K562 (cell line): ENCODE data around the gene SLC39A7. TPM values are rescaled to one million over a fixed set of nuclear protein-coding genes. Genes with fewer than 3 reads are reported as not detected.

Experiments used
- ATAC-seq: fragments of 200-7000 bp; cut with Tn5 transposase; 3 replicates; pipeline ENCODE4 v1.9.1; 2020; ENCODE audit warnings: moderate library complexity
- BruUV-seq: library from RNA; stranded (reverse); fragments of 400-500 nt; replicated peaks from 2 replicates; lab custom pipeline; 2021; lab: Mats Ljungman, UMichigan
- CTCF ChIA-PET: fragments of 300-600 bp; formaldehyde crosslinking; extraction: SDS; loops from one replicate; lab custom pipeline; 2021; ENCODE audit warnings: low intra/inter-chr PET ratio; lab: Yijun Ruan, JAX
- POLR2A ChIA-PET: fragments of 300-600, 350-650 bp; sonication (Branson Sonifier 250); formaldehyde crosslinking; extraction: SDS; loops from one replicate; lab custom pipeline; 2021; ENCODE audit warnings: antibody characterized with exemption, inconsistent platforms; lab: Yijun Ruan, JAX
- DNase-seq, 4 experiments: peaks; one replicate each; pipeline versions ENCODE4 v3.0.0 to v3.0.0-alpha.2; 2011 to 2018; ENCODE audit warnings: low spot score in 3 of 4, mixed read lengths in 3 of 4; ENCODE audit errors: extremely low read depth in 1 of 4
- FAIRE-seq: peaks from 2 replicates; lab custom pipeline; 2011; peaks lifted over from hg19 to GRCh38; lab: Jason Lieb, UNC
- H2AFZ ChIP-seq: 2 replicates; pipeline ENCODE4 v1.6.0; 2011; ENCODE audit warnings: low read depth, low read length, control low read depth, inconsistent platforms
- H3K27ac ChIP-seq: fragments of 200-600 bp; 3 replicates; pipeline ENCODE4 v1.8.0; 2011; ENCODE audit warnings: low read depth, mild to moderate bottlenecking, control low read depth, inconsistent platforms, low read length, moderate library complexity, mixed read lengths; ENCODE audit errors: extremely low read depth
- H3K27me3 ChIP-seq, 2 experiments: fragments of 300-600 bp in 1 of 2; 2 replicates in 1 of 2; 3 replicates in 1 of 2; pipeline versions ENCODE4 v1.6.0 to v1.8.0; 2011; ENCODE audit warnings: inconsistent platforms in 2 of 2, low read length in 2 of 2, mild to moderate bottlenecking in 1 of 2, mixed read lengths in 1 of 2, moderate library complexity in 1 of 2; ENCODE audit not compliant: control insufficient read depth in 2 of 2, insufficient read depth in 2 of 2
- H3K36me3 ChIP-seq: fragments of 300-600 bp; 3 replicates; pipeline ENCODE4 v1.8.0; 2011; ENCODE audit warnings: mild to moderate bottlenecking, low read length, inconsistent platforms; ENCODE audit not compliant: control insufficient read depth, insufficient read depth
- H3K4me1 ChIP-seq, 2 experiments: fragments of 200-600 bp in 1 of 2; replicated peaks in 1 of 2; 2 replicates in 1 of 2; 3 replicates in 1 of 2; pipeline versions ENCODE4 v1.5.1 to v1.8.0; 2011; ENCODE audit warnings: inconsistent platforms in 2 of 2, low read length in 2 of 2, mild to moderate bottlenecking in 1 of 2, mixed read lengths in 1 of 2, moderate library complexity in 1 of 2; ENCODE audit not compliant: control insufficient read depth in 2 of 2, insufficient read depth in 2 of 2
- H3K4me2 ChIP-seq: 2 replicates; pipeline ENCODE4 v1.6.1; 2011; ENCODE audit warnings: low read length, control low read depth, inconsistent platforms, mixed read lengths; ENCODE audit not compliant: insufficient read depth
- H3K4me3 ChIP-seq: fragments of 200-600 bp; sonication (generic), shearing (Covaris generic); 2 replicates; pipeline ENCODE4 v1.5.1; 2016; ENCODE audit warnings: control low read depth, inconsistent platforms
- H3K79me2 ChIP-seq: fragments of 200-600 bp; 3 replicates; pipeline ENCODE4 v1.8.0; 2011; ENCODE audit warnings: low read length, inconsistent platforms; ENCODE audit not compliant: control insufficient read depth, insufficient read depth
- H3K9ac ChIP-seq, 2 experiments: 2 replicates each; pipeline versions ENCODE4 v1.6.0 to v1.6.1; 2011; ENCODE audit warnings: low read depth in 2 of 2, low read length in 2 of 2, control low read depth in 1 of 2, inconsistent platforms in 1 of 2, mild to moderate bottlenecking in 1 of 2, mixed read lengths in 1 of 2; ENCODE audit not compliant: insufficient read depth in 1 of 2
- H3K9me1 ChIP-seq: one replicate; pipeline ENCODE4 v1.6.0; 2011; ENCODE audit warnings: inconsistent platforms, mild to moderate bottlenecking, low read length, moderate library complexity; ENCODE audit not compliant: control insufficient read depth, insufficient read depth
- H3K9me3 ChIP-seq: replicated peaks from 2 replicates; pipeline ENCODE4 v1.5.1; 2011; ENCODE audit warnings: low read depth, low read length, inconsistent platforms; ENCODE audit not compliant: control insufficient read depth, insufficient read depth
- H4K20me1 ChIP-seq: replicated peaks from 2 replicates; pipeline ENCODE4 v1.6.1; 2011; ENCODE audit warnings: low read length, inconsistent platforms, mixed read lengths; ENCODE audit not compliant: control insufficient read depth, insufficient read depth
- MYC ChIP-seq, 2 experiments: fragments of 250-450 bp in 1 of 2; sonication (Bioruptor Pico) in 1 of 2; IDR thresholded peaks; 2 replicates each; pipeline versions ENCODE4 v1.5.1 to v1.6.1; 2012 to 2021; ENCODE audit warnings: low read depth in 2 of 2, borderline replicate concordance in 1 of 2, improper control_type of control experiment in 1 of 2, low read length in 1 of 2, mild to moderate bottlenecking in 1 of 2, moderate library complexity in 1 of 2
- POLR2AphosphoS5 ChIP-seq: IDR thresholded peaks from 2 replicates; pipeline ENCODE4 v1.6.1; 2011; ENCODE audit warnings: mild to moderate bottlenecking, low read depth, low read length, moderate library complexity; ENCODE audit not compliant: control insufficient read depth, insufficient read depth
- RUNX1 ChIP-seq: sonication (generic); IDR thresholded peaks from 2 replicates; pipeline ENCODE4 v1.6.1; 2016; ENCODE audit warnings: antibody characterized with exemption, low read depth
- SPI1 ChIP-seq: IDR thresholded peaks from 2 replicates; pipeline ENCODE4 v1.6.1; 2011; ENCODE audit warnings: low read depth, low read length, control low read depth, borderline replicate concordance
- WGBS: fragments of 100-300 bp; shearing (Covaris generic); methylation state at CpG from one replicate; pipeline ENCODE4 v1.1.6; 2016; ENCODE audit warnings: low coverage, mixed read lengths; ENCODE audit not compliant: insufficient coverage; ENCODE audit errors: missing lambda C conversion rate; 5-methylcytosine and 5-hydroxymethylcytosine counted together
- in situ Hi-C: fragments of 300-500 bp; cut with MboI; formaldehyde crosslinking; loops from 4 replicates; pipeline ENCODE4 v1.15.0; 2018; ENCODE audit warnings: inconsistent platforms, mixed read lengths
- intact Hi-C: fragments of 100-400 bp; cut with micrococcal nuclease; formaldehyde crosslinking; loops from 2 replicates; pipeline ENCODE4 v1.14.2; 2022
- polyA plus RNA-seq, 8 experiments: library from polyadenylated mRNA; depleted of rRNA in 4 of 8; stranded (reverse) in 5 of 8; unstranded in 3 of 8; fragments of >200 nt; fragmentation: Nextera tagmentation in 2 of 8; fragmentation: Illumina TruSeq in 1 of 8; extraction: Ambion mirVana in 2 of 8; extraction: Trizol in 1 of 8; gene quantifications; 2 replicates each; pipeline versions ENCODE4 v1.2.1 to v1.2.3, GENCODE V29; 2011 to 2014; ENCODE audit warnings: inconsistent platforms in 1 of 8, missing spikeins in 1 of 8
- total RNA-seq, 7 experiments: library from RNA; depleted of rRNA in 6 of 7; stranded (reverse); fragments of >200 nt in 6 of 7; fragmentation: Illumina TruSeq in 2 of 7; extraction: Trizol in 2 of 7; gene quantifications; 2 replicates each; pipeline versions ENCODE4 v1.2.1 to v1.2.3, GENCODE V29; 2011 to 2021; ENCODE audit warnings: low replicate concordance in 1 of 7
- TF ChIP-seq, protein P1 (sequence below): IDR thresholded peaks from 3 replicates; pipeline ENCODE4 v1.6.1; 2011; ENCODE audit warnings: borderline replicate concordance, mild to moderate bottlenecking; ENCODE audit not compliant: insufficient read length, insufficient read depth
- TF ChIP-seq, protein P2 (sequence below), 2 experiments: fragments of 150-350 bp in 1 of 2; IDR thresholded peaks; 2 replicates each; pipeline ENCODE4 v1.6.1; 2012 to 2016; ENCODE audit warnings: low read depth in 2 of 2, low read length in 2 of 2, mild to moderate bottlenecking in 1 of 2, moderate library complexity in 1 of 2
- TF ChIP-seq, protein P3 (sequence below): fragments of 450-650 bp; IDR thresholded peaks from 2 replicates; pipeline ENCODE4 v1.6.1; 2016; ENCODE audit warnings: low read depth

The SLC39A7 gene
- total and polyA plus RNA-seq, 9 of the 15 experiments (the other 6 are each of a cell fraction or from before 2014, with no cell fraction given) = 21.7 to 169 (median 121) TPM

DNA sequence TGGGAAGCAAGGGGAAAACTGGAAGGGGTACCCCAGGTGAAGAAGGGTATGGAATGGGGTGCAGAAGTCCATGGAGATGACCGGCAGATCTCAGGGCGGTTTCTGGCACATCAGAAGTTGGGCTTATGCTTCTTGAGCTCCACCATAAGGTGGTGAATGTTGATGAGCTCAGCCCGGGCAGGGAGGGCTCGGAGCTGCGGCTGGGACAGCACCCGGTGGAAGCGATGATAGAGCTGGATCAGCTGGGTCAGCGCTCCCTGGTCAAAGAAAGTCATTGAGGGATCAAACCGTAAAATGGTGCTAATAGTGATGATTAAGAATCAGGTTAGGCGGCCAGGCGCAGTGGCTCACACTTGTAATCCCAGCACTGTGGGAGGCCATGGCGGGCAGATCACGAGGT, 50.1 kb downstream of the SLC39A7 start:
- H4K20me1 ChIP-seq = no peaks in the 10 kb centered on the region
- no peaks in the 10 kb centered on the region for H3K79me2 ChIP-seq
- no peak overlapping the region for H3K4me3 ChIP-seq
- no peak overlapping the region for H2AFZ ChIP-seq
- intact Hi-C loops (no loop called here), in situ Hi-C loops (no loop called here)
- no peaks in the 10 kb centered on the region for H3K9me3 ChIP-seq
- H3K27me3 ChIP-seq = peaks cover 0 to 6% of the 10 kb centered on the region in 2 experiments; a peak in 1 of 5 replicates
- POLR2A ChIA-PET = interaction anchor here (0.9 to 5.2 kb wide), 8 partner anchors 12 to 481 kb away, joined by 3 to 57 read pairs (median 11); partner anchors contain the start of genes RPS18 and VPS52
- WGBS = 95% methylated on average over 13 of the region's 13 CpGs
- H3K27ac ChIP-seq = no peak overlapping the region; the same call in 2 of the 3 replicates
- no TSS peak for BruUV-seq
- peak overlapping the region in 1 of 2 experiments; percentile 57; a peak in 1 of 4 replicates for H3K9ac ChIP-seq
- CTCF ChIA-PET = no interaction called here
- no peak for ATAC-seq
- peaks cover 4% of the 10 kb centered on the region for H3K9me1 ChIP-seq
- H3K36me3 ChIP-seq = peaks cover 22% of the 10 kb centered on the region
- peaks cover 22 to 31% of the 10 kb centered on the region in 2 experiments for H3K4me1 ChIP-seq
- FAIRE-seq = no peak
- DNase-seq = no peak
- H3K4me2 ChIP-seq = peak overlapping the region; percentile 97; the same call in 1 of the 2 replicates
- TF ChIP-seq MYC (IDR thresholded peaks at IDR 0.05; ENCODE audit: low read depth, low read length) (no peak), MYC (CRISPR knock-in tag; IDR thresholded peaks at IDR 0.05; ENCODE audit: borderline replicate concordance, low read depth) (no peak), POLR2AphosphoS5 (no peak), SPI1 (no peak), RUNX1 (no peak)
- TF ChIP-seq, protein P1, sequence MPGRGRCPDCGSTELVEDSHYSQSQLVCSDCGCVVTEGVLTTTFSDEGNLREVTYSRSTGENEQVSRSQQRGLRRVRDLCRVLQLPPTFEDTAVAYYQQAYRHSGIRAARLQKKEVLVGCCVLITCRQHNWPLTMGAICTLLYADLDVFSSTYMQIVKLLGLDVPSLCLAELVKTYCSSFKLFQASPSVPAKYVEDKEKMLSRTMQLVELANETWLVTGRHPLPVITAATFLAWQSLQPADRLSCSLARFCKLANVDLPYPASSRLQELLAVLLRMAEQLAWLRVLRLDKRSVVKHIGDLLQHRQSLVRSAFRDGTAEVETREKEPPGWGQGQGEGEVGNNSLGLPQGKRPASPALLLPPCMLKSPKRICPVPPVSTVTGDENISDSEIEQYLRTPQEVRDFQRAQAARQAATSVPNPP = no peak
- TF ChIP-seq, protein P2, sequence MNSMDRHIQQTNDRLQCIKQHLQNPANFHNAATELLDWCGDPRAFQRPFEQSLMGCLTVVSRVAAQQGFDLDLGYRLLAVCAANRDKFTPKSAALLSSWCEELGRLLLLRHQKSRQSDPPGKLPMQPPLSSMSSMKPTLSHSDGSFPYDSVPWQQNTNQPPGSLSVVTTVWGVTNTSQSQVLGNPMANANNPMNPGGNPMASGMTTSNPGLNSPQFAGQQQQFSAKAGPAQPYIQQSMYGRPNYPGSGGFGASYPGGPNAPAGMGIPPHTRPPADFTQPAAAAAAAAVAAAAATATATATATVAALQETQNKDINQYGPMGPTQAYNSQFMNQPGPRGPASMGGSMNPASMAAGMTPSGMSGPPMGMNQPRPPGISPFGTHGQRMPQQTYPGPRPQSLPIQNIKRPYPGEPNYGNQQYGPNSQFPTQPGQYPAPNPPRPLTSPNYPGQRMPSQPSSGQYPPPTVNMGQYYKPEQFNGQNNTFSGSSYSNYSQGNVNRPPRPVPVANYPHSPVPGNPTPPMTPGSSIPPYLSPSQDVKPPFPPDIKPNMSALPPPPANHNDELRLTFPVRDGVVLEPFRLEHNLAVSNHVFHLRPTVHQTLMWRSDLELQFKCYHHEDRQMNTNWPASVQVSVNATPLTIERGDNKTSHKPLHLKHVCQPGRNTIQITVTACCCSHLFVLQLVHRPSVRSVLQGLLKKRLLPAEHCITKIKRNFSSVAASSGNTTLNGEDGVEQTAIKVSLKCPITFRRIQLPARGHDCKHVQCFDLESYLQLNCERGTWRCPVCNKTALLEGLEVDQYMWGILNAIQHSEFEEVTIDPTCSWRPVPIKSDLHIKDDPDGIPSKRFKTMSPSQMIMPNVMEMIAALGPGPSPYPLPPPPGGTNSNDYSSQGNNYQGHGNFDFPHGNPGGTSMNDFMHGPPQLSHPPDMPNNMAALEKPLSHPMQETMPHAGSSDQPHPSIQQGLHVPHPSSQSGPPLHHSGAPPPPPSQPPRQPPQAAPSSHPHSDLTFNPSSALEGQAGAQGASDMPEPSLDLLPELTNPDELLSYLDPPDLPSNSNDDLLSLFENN (IDR thresholded peaks at IDR 0.05; ENCODE audit: low read depth in 2 of 2, low read length in 2 of 2) = no peak
- TF ChIP-seq, protein P3, sequence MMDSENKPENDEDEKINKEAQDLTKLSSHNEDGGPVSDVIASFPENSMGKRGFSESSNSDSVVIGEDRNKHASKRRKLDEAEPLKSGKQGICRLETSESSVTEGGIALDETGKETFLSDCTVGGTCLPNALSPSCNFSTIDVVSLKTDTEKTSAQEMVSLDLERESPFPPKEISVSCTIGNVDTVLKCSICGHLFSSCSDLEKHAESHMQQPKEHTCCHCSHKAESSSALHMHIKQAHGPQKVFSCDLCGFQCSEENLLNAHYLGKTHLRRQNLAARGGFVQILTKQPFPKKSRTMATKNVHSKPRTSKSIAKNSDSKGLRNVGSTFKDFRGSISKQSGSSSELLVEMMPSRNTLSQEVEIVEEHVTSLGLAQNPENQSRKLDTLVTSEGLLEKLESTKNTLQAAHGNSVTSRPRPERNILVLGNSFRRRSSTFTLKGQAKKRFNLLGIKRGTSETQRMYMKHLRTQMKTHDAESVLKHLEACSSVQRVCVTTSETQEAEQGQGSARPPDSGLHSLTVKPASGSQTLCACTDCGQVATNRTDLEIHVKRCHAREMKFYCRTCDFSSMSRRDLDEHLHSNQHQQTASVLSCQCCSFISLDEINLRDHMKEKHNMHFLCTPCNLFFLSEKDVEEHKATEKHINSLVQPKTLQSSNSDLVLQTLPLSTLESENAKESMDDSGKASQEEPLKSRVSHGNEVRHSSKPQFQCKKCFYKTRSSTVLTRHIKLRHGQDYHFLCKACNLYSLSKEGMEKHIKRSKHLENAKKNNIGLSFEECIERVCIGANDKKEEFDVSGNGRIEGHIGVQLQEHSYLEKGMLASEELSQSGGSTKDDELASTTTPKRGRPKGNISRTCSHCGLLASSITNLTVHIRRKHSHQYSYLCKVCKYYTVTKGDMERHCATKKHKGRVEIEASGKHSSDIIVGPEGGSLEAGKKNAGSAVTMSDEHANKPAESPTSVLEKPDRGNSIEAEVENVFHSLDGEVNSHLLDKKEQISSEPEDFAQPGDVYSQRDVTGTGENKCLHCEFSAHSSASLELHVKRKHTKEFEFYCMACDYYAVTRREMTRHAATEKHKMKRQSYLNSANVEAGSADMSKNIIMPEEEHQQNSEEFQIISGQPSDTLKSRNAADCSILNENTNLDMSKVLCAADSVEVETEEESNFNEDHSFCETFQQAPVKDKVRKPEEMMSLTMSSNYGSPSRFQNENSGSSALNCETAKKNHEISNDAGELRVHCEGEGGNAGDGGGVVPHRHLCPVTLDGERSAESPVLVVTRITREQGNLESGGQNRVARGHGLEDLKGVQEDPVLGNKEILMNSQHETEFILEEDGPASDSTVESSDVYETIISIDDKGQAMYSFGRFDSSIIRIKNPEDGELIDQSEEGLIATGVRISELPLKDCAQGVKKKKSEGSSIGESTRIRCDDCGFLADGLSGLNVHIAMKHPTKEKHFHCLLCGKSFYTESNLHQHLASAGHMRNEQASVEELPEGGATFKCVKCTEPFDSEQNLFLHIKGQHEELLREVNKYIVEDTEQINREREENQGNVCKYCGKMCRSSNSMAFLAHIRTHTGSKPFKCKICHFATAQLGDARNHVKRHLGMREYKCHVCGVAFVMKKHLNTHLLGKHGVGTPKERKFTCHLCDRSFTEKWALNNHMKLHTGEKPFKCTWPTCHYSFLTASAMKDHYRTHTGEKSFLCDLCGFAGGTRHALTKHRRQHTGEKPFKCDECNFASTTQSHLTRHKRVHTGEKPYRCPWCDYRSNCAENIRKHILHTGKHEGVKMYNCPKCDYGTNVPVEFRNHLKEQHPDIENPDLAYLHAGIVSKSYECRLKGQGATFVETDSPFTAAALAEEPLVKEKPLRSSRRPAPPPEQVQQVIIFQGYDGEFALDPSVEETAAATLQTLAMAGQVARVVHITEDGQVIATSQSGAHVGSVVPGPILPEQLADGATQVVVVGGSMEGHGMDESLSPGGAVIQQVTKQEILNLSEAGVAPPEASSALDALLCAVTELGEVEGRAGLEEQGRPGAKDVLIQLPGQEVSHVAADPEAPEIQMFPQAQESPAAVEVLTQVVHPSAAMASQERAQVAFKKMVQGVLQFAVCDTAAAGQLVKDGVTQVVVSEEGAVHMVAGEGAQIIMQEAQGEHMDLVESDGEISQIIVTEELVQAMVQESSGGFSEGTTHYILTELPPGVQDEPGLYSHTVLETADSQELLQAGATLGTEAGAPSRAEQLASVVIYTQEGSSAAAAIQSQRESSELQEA = no peak
